ENCODE data around the gene UBE4B. TPM values are rescaled to one million over a fixed set of nuclear protein-coding genes. Genes with fewer than 3 reads are reported as not detected.

UBE4B gene
- total RNA-seq, 1 experiment from 2014 or later = 40.3 TPM

DNA sequence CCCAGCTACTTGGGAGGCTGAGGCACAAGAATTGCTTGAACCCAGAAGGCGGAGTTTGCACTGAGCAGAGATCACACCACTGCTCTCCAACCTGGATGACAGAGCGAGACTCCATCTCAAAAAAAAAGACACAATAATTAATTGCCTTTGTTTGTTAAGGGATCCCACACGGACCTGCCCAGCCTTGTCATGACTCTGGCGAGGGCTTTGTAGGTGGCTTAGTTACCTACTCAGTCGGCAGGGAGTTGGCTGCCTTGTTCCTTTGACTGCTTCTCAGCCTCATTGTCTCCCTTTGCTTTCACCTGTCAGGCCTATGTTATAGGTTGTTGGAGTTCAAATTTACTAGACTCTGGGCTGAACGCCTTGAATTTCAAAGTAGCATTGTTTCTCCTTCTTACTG lies 82.0 kb downstream of the UBE4B start:
- ChIA-PET CTCF (no interaction called here), POLR2A (no interaction called here)
- Mint-ChIP-seq H3K4me3 (ENCODE audit: unreplicated experiment) (no peak overlapping the region), H3K4me1 (ENCODE audit: low read depth, unreplicated experiment) (no peaks in the 10 kb centered on the region), H3K27me3 (ENCODE audit: insufficient read depth, unreplicated experiment) (no peaks in the 10 kb centered on the region), H3K36me3 (ENCODE audit: insufficient read depth, unreplicated experiment) (peaks cover 16% of the 10 kb centered on the region), H3K9me3 (ENCODE audit: unreplicated experiment) (no peaks in the 10 kb centered on the region), H3K27ac (ENCODE audit: unreplicated experiment) (no peak overlapping the region)
- Histone ChIP-seq H3K9me3 (no peaks in the 10 kb centered on the region), H3K4me1 (no peaks in the 10 kb centered on the region), H3K27me3 (replicated peaks; ENCODE audit: control insufficient read depth, insufficient read depth, low read length) (no peaks in the 10 kb centered on the region), H3K4me3 (ENCODE audit: low read depth, low read length) (no peak overlapping the region), H3K36me3 (ENCODE audit: control insufficient read depth, insufficient read depth, low read length) (no peaks in the 10 kb centered on the region)
- TF ChIP-seq, protein P1, sequence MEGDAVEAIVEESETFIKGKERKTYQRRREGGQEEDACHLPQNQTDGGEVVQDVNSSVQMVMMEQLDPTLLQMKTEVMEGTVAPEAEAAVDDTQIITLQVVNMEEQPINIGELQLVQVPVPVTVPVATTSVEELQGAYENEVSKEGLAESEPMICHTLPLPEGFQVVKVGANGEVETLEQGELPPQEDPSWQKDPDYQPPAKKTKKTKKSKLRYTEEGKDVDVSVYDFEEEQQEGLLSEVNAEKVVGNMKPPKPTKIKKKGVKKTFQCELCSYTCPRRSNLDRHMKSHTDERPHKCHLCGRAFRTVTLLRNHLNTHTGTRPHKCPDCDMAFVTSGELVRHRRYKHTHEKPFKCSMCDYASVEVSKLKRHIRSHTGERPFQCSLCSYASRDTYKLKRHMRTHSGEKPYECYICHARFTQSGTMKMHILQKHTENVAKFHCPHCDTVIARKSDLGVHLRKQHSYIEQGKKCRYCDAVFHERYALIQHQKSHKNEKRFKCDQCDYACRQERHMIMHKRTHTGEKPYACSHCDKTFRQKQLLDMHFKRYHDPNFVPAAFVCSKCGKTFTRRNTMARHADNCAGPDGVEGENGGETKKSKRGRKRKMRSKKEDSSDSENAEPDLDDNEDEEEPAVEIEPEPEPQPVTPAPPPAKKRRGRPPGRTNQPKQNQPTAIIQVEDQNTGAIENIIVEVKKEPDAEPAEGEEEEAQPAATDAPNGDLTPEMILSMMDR (IDR thresholded peaks at IDR 0.05; ENCODE audit: insufficient read depth in 1 of 2, low read depth in 1 of 2, low read length in 1 of 2, severe bottlenecking in 1 of 2, unreplicated experiment in 1 of 2) = no peak
- DNase-seq = no peak
- no TSS peak for BruUV-seq (replicated peaks)
- intact Hi-C loops (cut with micrococcal nuclease; ENCODE audit: unreplicated experiment) = no loop called here

DNA sequence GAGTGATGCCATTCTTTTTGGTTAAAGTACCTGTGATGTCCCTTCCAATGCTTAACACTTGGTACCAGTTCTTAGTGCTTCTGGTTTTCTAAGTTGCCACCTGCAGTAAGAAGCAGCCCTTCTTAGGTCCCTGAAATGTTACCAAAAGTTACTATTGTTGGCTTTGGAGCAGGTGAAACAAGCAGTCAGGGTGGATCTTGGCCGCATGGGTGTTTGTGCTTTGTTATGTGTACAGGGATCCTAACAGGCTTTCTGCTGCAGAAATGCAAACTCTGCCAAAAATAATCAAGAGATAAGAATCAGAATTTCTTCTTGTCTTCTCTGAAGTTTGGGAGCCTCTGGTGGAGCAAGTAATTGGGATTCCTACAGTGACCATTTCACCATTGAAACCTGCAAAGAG lies 84.4 kb downstream of the UBE4B start:
- Mint-ChIP-seq H3K36me3 (ENCODE audit: insufficient read depth, unreplicated experiment) (peaks cover 19% of the 10 kb centered on the region), H3K27me3 (ENCODE audit: insufficient read depth, unreplicated experiment) (no peaks in the 10 kb centered on the region), H3K4me1 (ENCODE audit: low read depth, unreplicated experiment) (no peaks in the 10 kb centered on the region), H3K9me3 (ENCODE audit: unreplicated experiment) (no peaks in the 10 kb centered on the region), H3K27ac (ENCODE audit: unreplicated experiment) (no peak overlapping the region), H3K4me3 (ENCODE audit: unreplicated experiment) (no peak overlapping the region)
- Histone ChIP-seq H3K9me3 (no peaks in the 10 kb centered on the region), H3K27me3 (replicated peaks; ENCODE audit: control insufficient read depth, insufficient read depth, low read length) (no peaks in the 10 kb centered on the region), H3K4me1 (no peaks in the 10 kb centered on the region), H3K4me3 (ENCODE audit: low read depth, low read length) (no peak overlapping the region), H3K36me3 (ENCODE audit: control insufficient read depth, insufficient read depth, low read length) (no peaks in the 10 kb centered on the region; the same call in 1 of the 2 replicates)
- DNase-seq = no peak
- intact Hi-C loops (cut with micrococcal nuclease; ENCODE audit: unreplicated experiment) = no loop called here
- TF ChIP-seq, protein P1 (IDR thresholded peaks at IDR 0.05; ENCODE audit: insufficient read depth in 1 of 2, low read depth in 1 of 2, low read length in 1 of 2, severe bottlenecking in 1 of 2, unreplicated experiment in 1 of 2) = no peak
- CTCF ChIA-PET = no interaction called here
- POLR2A ChIA-PET = no interaction called here
- no TSS peak for BruUV-seq (replicated peaks)

DNA sequence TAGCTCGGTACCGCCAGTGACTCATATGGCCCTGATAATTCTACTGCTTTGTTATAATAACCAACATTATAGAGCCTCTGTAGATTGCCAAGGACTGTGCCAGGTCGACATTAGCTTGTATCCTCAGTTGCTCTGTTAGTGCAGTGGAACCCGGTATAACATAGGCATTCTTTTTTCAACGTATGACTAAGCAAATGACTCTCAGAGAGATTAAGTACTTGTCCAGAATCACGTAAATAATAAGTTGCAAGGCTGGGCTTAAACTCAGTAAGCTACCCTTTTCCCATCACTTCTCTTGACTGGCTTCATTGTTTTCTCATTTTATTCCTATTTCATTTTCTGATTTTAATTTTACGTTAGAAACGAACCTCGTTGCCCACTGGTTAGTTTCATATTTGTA lies 85.1 kb downstream of the UBE4B start:
- H3K36me3 ChIP-seq (ENCODE audit: control insufficient read depth, insufficient read depth, low read length) = no peaks in the 10 kb centered on the region; the same call in 1 of the 2 replicates
- CTCF ChIA-PET = no interaction called here

More for the DNA sequence above, 85.1 kb downstream of the UBE4B start:
- Mint-ChIP-seq H3K27me3 (ENCODE audit: insufficient read depth, unreplicated experiment) (no peaks in the 10 kb centered on the region), H3K27ac (ENCODE audit: unreplicated experiment) (no peak overlapping the region), H3K4me1 (ENCODE audit: low read depth, unreplicated experiment) (no peaks in the 10 kb centered on the region), H3K36me3 (ENCODE audit: insufficient read depth, unreplicated experiment) (peaks cover 20% of the 10 kb centered on the region), H3K4me3 (ENCODE audit: unreplicated experiment) (no peak overlapping the region), H3K9me3 (ENCODE audit: unreplicated experiment) (no peaks in the 10 kb centered on the region)
- Histone ChIP-seq H3K9me3 (no peaks in the 10 kb centered on the region), H3K4me1 (no peaks in the 10 kb centered on the region), H3K4me3 (ENCODE audit: low read depth, low read length) (no peak overlapping the region), H3K27me3 (replicated peaks; ENCODE audit: control insufficient read depth, insufficient read depth, low read length) (no peaks in the 10 kb centered on the region)
- TF ChIP-seq, protein P1 (IDR thresholded peaks at IDR 0.05; ENCODE audit: insufficient read depth in 1 of 2, low read depth in 1 of 2, low read length in 1 of 2, severe bottlenecking in 1 of 2, unreplicated experiment in 1 of 2) = no peak
- intact Hi-C loops (cut with micrococcal nuclease; ENCODE audit: unreplicated experiment) = no loop called here
- no peak for DNase-seq
- POLR2A ChIA-PET = no interaction called here
- no TSS peak for BruUV-seq (replicated peaks)

All from Caco-2 (cell line).